Measurements from ENCODE around the gene RBP7.

RBP7 gene

DNA sequence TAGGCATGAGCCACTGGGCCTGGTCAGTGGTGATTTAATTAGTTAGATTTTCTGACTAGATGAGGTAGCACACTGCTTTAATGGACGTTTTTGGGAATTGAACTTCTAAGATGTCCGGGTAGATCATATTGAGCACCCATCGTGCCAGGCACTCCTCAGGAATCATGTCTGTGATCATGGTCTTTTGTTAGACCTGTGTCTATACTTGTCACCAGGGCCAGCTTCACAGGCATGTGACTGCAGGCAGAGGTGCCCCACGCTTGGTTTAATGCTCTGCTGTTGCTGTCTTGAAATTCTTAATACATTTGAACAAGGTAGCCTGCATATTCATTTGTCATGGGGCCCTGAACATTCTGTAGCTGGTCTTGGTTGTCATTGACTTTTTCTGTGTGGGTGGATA is 55.3 kb downstream of the RBP7 start:
- no peak for DNase-seq (ENCODE audit: low read depth, low spot score)
- H3K36me3 ChIP-seq (ENCODE audit: control insufficient read depth, insufficient read depth, low read length) = no peaks in the 10 kb centered on the region
- no peak overlapping the region for H3K27ac ChIP-seq (ENCODE audit: low read length)
- H3K4me3 ChIP-seq (ENCODE audit: low read length) = no peak overlapping the region
- no peaks in the 10 kb centered on the region for H3K4me1 ChIP-seq (ENCODE audit: control insufficient read depth, insufficient read depth, low read length)
- no CpG with 5 or more reads among the region's 4 CpGs for WGBS (ENCODE audit: insufficient coverage, insufficient read length)
- no peaks in the 10 kb centered on the region for H3K9me3 ChIP-seq (ENCODE audit: control insufficient read depth, insufficient read depth, low read length)
- no peaks in the 10 kb centered on the region for H3K27me3 ChIP-seq (ENCODE audit: control insufficient read depth, insufficient read depth, low read length)

GRCh38 chr1:10054465-10054864 is 57.4 kb downstream of the RBP7 start:
- DNase-seq (ENCODE audit: low read depth, low spot score) = no peak
- Histone ChIP-seq H3K4me1 (ENCODE audit: control insufficient read depth, insufficient read depth, low read length) (no peaks in the 10 kb centered on the region), H3K4me3 (ENCODE audit: low read length) (no peak overlapping the region), H3K27me3 (ENCODE audit: control insufficient read depth, insufficient read depth, low read length) (no peaks in the 10 kb centered on the region), H3K27ac (ENCODE audit: low read length) (no peak overlapping the region), H3K36me3 (ENCODE audit: control insufficient read depth, insufficient read depth, low read length) (no peaks in the 10 kb centered on the region), H3K9me3 (ENCODE audit: control insufficient read depth, insufficient read depth, low read length) (no peaks in the 10 kb centered on the region)
- WGBS (ENCODE audit: insufficient coverage, insufficient read length) = no CpG with 5 or more reads among the region's 2 CpGs

DNA sequence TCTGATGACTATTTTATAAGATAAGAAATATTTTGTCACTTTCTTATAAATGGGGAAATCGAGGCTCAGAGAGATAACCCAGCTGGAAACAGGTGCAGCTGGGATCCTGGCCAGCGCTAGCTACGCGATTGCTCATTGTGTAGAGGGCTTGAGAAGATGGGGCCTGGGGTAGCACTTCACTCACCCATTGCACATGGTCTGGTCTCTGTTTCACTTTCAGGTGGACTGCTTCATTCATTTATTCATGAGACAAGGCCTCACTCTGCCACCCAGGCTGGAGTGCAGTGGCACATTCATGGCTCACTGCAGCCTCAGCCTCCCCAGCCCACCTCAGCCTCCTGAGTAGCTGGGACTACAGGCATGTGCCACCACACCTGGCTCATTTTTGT is 59.6 kb downstream of the RBP7 start:
- no peak overlapping the region for H3K27ac ChIP-seq (ENCODE audit: low read length)
- H3K36me3 ChIP-seq (ENCODE audit: control insufficient read depth, insufficient read depth, low read length) = no peaks in the 10 kb centered on the region
- H3K9me3 ChIP-seq (ENCODE audit: control insufficient read depth, insufficient read depth, low read length) = no peaks in the 10 kb centered on the region
- H3K4me1 ChIP-seq (ENCODE audit: control insufficient read depth, insufficient read depth, low read length) = no peaks in the 10 kb centered on the region
- no peak for DNase-seq (ENCODE audit: low read depth, low spot score)
- WGBS (ENCODE audit: insufficient coverage, insufficient read length) = no CpG with 5 or more reads among the region's 4 CpGs
- H3K4me3 ChIP-seq (ENCODE audit: low read length) = no peak overlapping the region
- no peaks in the 10 kb centered on the region for H3K27me3 ChIP-seq (ENCODE audit: control insufficient read depth, insufficient read depth, low read length)

DNA sequence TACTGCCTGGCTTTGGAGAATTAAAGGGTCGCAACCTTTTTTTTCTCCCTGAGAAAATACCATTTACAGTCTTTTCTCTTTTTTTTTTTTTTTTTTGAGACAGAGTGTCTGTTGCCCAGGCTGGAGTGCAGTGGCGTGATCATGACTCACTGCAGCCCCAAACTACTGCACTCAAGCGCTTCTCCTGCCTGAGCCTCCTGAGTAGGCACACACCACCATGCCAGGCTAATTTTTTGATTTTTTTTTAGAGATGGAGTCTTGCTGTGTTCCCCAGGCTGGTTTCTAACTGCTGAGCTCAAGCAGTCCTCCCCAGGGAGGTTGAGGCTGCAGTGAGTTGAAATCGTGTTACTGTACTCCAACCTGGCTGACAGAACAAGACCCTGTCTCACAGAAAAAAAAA is 60.3 kb downstream of the RBP7 start:
- no peak for DNase-seq (ENCODE audit: low read depth, low spot score)
- Histone ChIP-seq H3K27me3 (ENCODE audit: control insufficient read depth, insufficient read depth, low read length) (no peaks in the 10 kb centered on the region), H3K36me3 (ENCODE audit: control insufficient read depth, insufficient read depth, low read length) (no peaks in the 10 kb centered on the region), H3K4me3 (ENCODE audit: low read length) (no peak overlapping the region), H3K27ac (ENCODE audit: low read length) (no peak overlapping the region), H3K9me3 (ENCODE audit: control insufficient read depth, insufficient read depth, low read length) (no peaks in the 10 kb centered on the region), H3K4me1 (ENCODE audit: control insufficient read depth, insufficient read depth, low read length) (no peaks in the 10 kb centered on the region)
- WGBS (ENCODE audit: insufficient coverage, insufficient read length) = no CpG with 5 or more reads among the region's 4 CpGs

GRCh38 chr1:10057796-10058195 is 60.8 kb downstream of the RBP7 start:
- Histone ChIP-seq H3K4me3 (ENCODE audit: low read length) (no peak overlapping the region), H3K9me3 (ENCODE audit: control insufficient read depth, insufficient read depth, low read length) (no peaks in the 10 kb centered on the region), H3K4me1 (ENCODE audit: control insufficient read depth, insufficient read depth, low read length) (no peaks in the 10 kb centered on the region), H3K27me3 (ENCODE audit: control insufficient read depth, insufficient read depth, low read length) (no peaks in the 10 kb centered on the region), H3K36me3 (ENCODE audit: control insufficient read depth, insufficient read depth, low read length) (no peaks in the 10 kb centered on the region), H3K27ac (ENCODE audit: low read length) (no peak overlapping the region)
- WGBS (ENCODE audit: insufficient coverage, insufficient read length) = no CpG with 5 or more reads among the region's 5 CpGs
- no peak for DNase-seq (ENCODE audit: low read depth, low spot score)

GRCh38 chr1:10059342-10059718 is 62.3 kb downstream of the RBP7 start:
- Histone ChIP-seq H3K4me3 (ENCODE audit: low read length) (no peak overlapping the region), H3K27ac (ENCODE audit: low read length) (no peak overlapping the region), H3K27me3 (ENCODE audit: control insufficient read depth, insufficient read depth, low read length) (no peaks in the 10 kb centered on the region), H3K9me3 (ENCODE audit: control insufficient read depth, insufficient read depth, low read length) (no peaks in the 10 kb centered on the region), H3K36me3 (ENCODE audit: control insufficient read depth, insufficient read depth, low read length) (no peaks in the 10 kb centered on the region), H3K4me1 (ENCODE audit: control insufficient read depth, insufficient read depth, low read length) (no peaks in the 10 kb centered on the region)
- WGBS (ENCODE audit: insufficient coverage, insufficient read length) = no CpG with 5 or more reads among the region's 8 CpGs
- no peak for DNase-seq (ENCODE audit: low read depth, low spot score)

- Histone ChIP-seq H3K4me3 (ENCODE audit: low read length) (no peak overlapping the region), H3K9me3 (ENCODE audit: control insufficient read depth, insufficient read depth, low read length) (no peaks in the 10 kb centered on the region), H3K27ac (ENCODE audit: low read length) (no peak overlapping the region), H3K4me1 (ENCODE audit: control insufficient read depth, insufficient read depth, low read length) (peaks cover 2% of the 10 kb centered on the region), H3K27me3 (ENCODE audit: control insufficient read depth, insufficient read depth, low read length) (no peaks in the 10 kb centered on the region), H3K36me3 (ENCODE audit: control insufficient read depth, insufficient read depth, low read length) (no peaks in the 10 kb centered on the region)
- no peak for DNase-seq (ENCODE audit: low read depth, low spot score)
- no CpG with 5 or more reads among the region's 8 CpGs for WGBS (ENCODE audit: insufficient coverage, insufficient read length)
Measured at GRCh38 chr1:10060311-10061100, 63.5 kb downstream of the RBP7 start.

DNA sequence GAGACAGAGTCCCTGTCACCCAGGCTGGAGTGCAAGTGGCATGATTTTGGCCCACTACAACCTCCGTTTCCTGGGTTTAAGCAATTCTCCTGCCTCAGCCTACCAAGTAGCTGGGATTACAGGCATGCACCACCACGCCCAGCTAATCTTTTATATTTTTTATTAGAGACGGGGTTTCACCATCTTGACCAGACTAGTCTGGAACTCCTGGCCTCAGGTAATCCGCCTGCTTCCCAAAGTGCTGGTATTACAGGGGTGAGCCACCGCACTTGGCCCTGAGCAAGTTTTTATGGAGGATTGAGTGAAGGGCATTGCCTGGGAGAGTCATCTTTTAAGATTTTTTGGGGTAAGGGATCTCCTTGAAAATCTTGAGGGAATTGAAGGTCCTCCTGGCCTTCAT is 64.2 kb downstream of the RBP7 start:
- Histone ChIP-seq H3K9me3 (ENCODE audit: control insufficient read depth, insufficient read depth, low read length) (no peaks in the 10 kb centered on the region), H3K27me3 (ENCODE audit: control insufficient read depth, insufficient read depth, low read length) (no peaks in the 10 kb centered on the region), H3K27ac (ENCODE audit: low read length) (no peak overlapping the region), H3K4me1 (ENCODE audit: control insufficient read depth, insufficient read depth, low read length) (peaks cover 2% of the 10 kb centered on the region), H3K4me3 (ENCODE audit: low read length) (no peak overlapping the region), H3K36me3 (ENCODE audit: control insufficient read depth, insufficient read depth, low read length) (no peaks in the 10 kb centered on the region)
- no peak for DNase-seq (ENCODE audit: low read depth, low spot score)
- no CpG with 5 or more reads among the region's 5 CpGs for WGBS (ENCODE audit: insufficient coverage, insufficient read length)

DNA sequence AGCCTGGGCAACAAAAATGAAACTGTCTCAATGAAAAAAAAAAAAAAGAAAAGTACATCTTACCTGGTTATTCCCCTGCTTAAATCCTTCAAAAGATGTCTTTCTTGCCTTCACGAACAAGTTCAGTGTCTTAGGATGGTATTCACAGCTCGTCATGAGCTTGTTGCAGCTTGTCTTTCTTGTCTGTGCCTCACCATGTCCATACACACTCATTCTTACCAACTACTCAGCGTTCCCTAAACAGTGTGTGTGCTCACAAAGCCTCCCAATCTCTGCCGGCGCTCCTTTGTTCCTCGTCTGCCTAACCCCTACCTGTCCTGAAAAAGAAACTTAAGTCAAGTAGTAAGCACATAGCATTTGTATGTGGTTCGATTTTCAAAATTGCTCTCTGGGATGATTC is 66.8 kb downstream of the RBP7 start:
- no peak overlapping the region for H3K27ac ChIP-seq (ENCODE audit: low read length)
- H3K9me3 ChIP-seq (ENCODE audit: control insufficient read depth, insufficient read depth, low read length) = no peaks in the 10 kb centered on the region
- no peak overlapping the region for H3K4me3 ChIP-seq (ENCODE audit: low read length)
- DNase-seq (ENCODE audit: low read depth, low spot score) = no peak
- WGBS (ENCODE audit: insufficient coverage, insufficient read length) = no CpG with 5 or more reads among the region's 7 CpGs
- no peaks in the 10 kb centered on the region for H3K27me3 ChIP-seq (ENCODE audit: control insufficient read depth, insufficient read depth, low read length)
- peaks cover 2% of the 10 kb centered on the region for H3K4me1 ChIP-seq (ENCODE audit: control insufficient read depth, insufficient read depth, low read length)
- H3K36me3 ChIP-seq (ENCODE audit: control insufficient read depth, insufficient read depth, low read length) = no peaks in the 10 kb centered on the region

- WGBS (ENCODE audit: insufficient coverage, insufficient read length) = no CpG with 5 or more reads among the region's 8 CpGs
- H3K27me3 ChIP-seq (ENCODE audit: control insufficient read depth, insufficient read depth, low read length) = no peaks in the 10 kb centered on the region
- H3K4me1 ChIP-seq (ENCODE audit: control insufficient read depth, insufficient read depth, low read length) = peaks cover 2% of the 10 kb centered on the region
- H3K36me3 ChIP-seq (ENCODE audit: control insufficient read depth, insufficient read depth, low read length) = no peaks in the 10 kb centered on the region
- DNase-seq (ENCODE audit: low read depth, low spot score) = no peak
- H3K27ac ChIP-seq (ENCODE audit: low read length) = no peak overlapping the region
- H3K9me3 ChIP-seq (ENCODE audit: control insufficient read depth, insufficient read depth, low read length) = no peaks in the 10 kb centered on the region
- no peak overlapping the region for H3K4me3 ChIP-seq (ENCODE audit: low read length)
Measured at GRCh38 chr1:10064416-10065343, 67.7 kb downstream of the RBP7 start.
